Measurements from ENCODE around the gene AK6.

DNA sequence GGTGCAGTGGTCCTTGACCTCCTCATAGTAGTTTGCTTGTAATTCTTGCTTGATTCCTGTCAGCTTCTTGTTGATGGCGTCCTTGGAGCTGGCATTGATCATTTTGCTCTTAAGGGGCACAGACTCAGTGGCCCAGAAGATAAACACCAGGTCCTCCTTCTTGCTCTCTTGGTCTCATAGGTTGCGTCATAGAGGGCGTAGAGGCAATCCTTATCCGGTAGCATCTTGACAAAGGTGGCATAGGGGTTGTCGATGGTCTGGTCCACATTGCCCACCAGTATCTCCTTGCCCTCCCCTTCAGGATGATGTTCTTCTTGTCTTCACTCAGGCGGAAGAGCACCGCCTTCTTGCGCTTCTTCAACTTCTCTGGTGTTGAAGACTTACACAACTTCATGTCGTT is 55.9 kb downstream of the AK6 start:
- TF ChIP-seq TCF12 (IDR thresholded peaks at IDR 0.05; ENCODE audit: low read depth) = no peak
- TF ChIP-seq CREB1 (IDR thresholded peaks at IDR 0.05; ENCODE audit: low read depth) = no peak
- no peak for TF ChIP-seq RAD21 (IDR thresholded peaks at IDR 0.05; ENCODE audit: low read depth)
